Measurements from ENCODE around the gene MRPL36.

MRPL36 gene

GRCh38 chr5:1749346-1750124 is 50.1 kb downstream of the MRPL36 start:
- DNase-seq (ENCODE audit: low spot score) = no peak

GRCh38 chr5:1748845-1749244 is 50.8 kb downstream of the MRPL36 start:
- DNase-seq (ENCODE audit: low spot score) = no peak

Data from RKO (cell line).